Activated T-cell treated with anti-CD3 and anti-CD28 coated beads, Interleukin-2, amount 50 U/mL, for 72 hours (primary cell): Measurements from ENCODE around the gene LYPD6B. TPM values are rescaled to one million over a fixed set of nuclear protein-coding genes. Genes with fewer than 3 reads are reported as not detected.
A peak's percentile ranks its signal among the peaks of the same experiment; 100 is the strongest.

Source experiments
- ATAC-seq, 2 donors: fragments of 150-1000 bp; cut with Tn5 transposase; replicated peaks in 1 of 2; 2 replicates each; pipeline ENCODE4 v1.10.0; 2021; ENCODE audit warnings: moderate library complexity in 2 of 2, mild to moderate bottlenecking in 1 of 2
- DNase-seq, 2 donors: peaks; one replicate each; pipeline ENCODE4 v3.0.0; 2021 to 2022; ENCODE audit warnings: mixed read lengths in 1 of 2
- H3K27ac Mint-ChIP-seq: one replicate; pipeline ENCODE4 v1.8.0; 2022; ENCODE audit warnings: mild to moderate bottlenecking, moderate library complexity, mixed read lengths
- H3K27me3 Mint-ChIP-seq: one replicate; pipeline ENCODE4 v1.8.0; 2022; ENCODE audit warnings: low read depth, mixed read lengths
- H3K36me3 Mint-ChIP-seq, 2 donors: one replicate each; pipeline ENCODE4 v1.8.0; 2022; ENCODE audit warnings: mixed read lengths in 2 of 2, mild to moderate bottlenecking in 1 of 2; ENCODE audit not compliant: insufficient read depth in 2 of 2
- H3K4me1 Mint-ChIP-seq: one replicate; pipeline ENCODE4 v1.8.0; 2022; ENCODE audit warnings: low read depth, mixed read lengths
- H3K4me3 Mint-ChIP-seq, 2 donors: one replicate each; pipeline ENCODE4 v1.8.0; 2022; ENCODE audit warnings: mild to moderate bottlenecking in 2 of 2, mixed read lengths in 2 of 2, moderate library complexity in 2 of 2
- H3K9me3 Mint-ChIP-seq, 2 donors: one replicate each; pipeline ENCODE4 v1.8.0; 2022; ENCODE audit warnings: mixed read lengths in 2 of 2
- total RNA-seq, 2 donors: library from RNA; stranded (reverse); gene quantifications; one replicate each; pipeline ENCODE4 v1.2.3, GENCODE V29; 2022

LYPD6B gene
- total RNA-seq, 2 donors from 2014 or later: not detected

- H3K4me3 Mint-ChIP-seq: no peak overlapping the region
- H3K27me3 Mint-ChIP-seq: peaks cover 17% of the 10 kb centered on the region
- H3K27ac Mint-ChIP-seq: no peak overlapping the region
- ATAC-seq: no peak
- no peaks in the 10 kb centered on the region for H3K36me3 Mint-ChIP-seq
- no peak for DNase-seq
- H3K4me1 Mint-ChIP-seq: no peaks in the 10 kb centered on the region
- no peaks in the 10 kb centered on the region for H3K9me3 Mint-ChIP-seq
Measured at GRCh38 chr2:149058936-149059335, 20.4 kb downstream of the LYPD6B start.

GRCh38 chr2:149059822-149060221 lies 21.3 kb downstream of the LYPD6B start:
- no peaks in the 10 kb centered on the region for H3K9me3 Mint-ChIP-seq
- H3K27ac Mint-ChIP-seq: no peak overlapping the region
- ATAC-seq: no peak

GRCh38 chr2:149061133-149061745 lies 22.7 kb downstream of the LYPD6B start:
- no peak for DNase-seq
- Mint-ChIP-seq H3K4me1 (no peaks in the 10 kb centered on the region), H3K27me3 (peaks cover 8% of the 10 kb centered on the region), H3K36me3 (no peaks in the 10 kb centered on the region), H3K4me3 (no peak overlapping the region), H3K27ac (no peak overlapping the region), H3K9me3 (no peaks in the 10 kb centered on the region)
- ATAC-seq: no peak

More at GRCh38 chr2:149059822-149060221, 21.3 kb downstream of the LYPD6B start:
- H3K4me1 Mint-ChIP-seq: no peaks in the 10 kb centered on the region
- H3K36me3 Mint-ChIP-seq: no peaks in the 10 kb centered on the region
- peaks cover 17% of the 10 kb centered on the region for H3K27me3 Mint-ChIP-seq
- DNase-seq: no peak
- no peak overlapping the region for H3K4me3 Mint-ChIP-seq

- ATAC-seq: no peak
- Mint-ChIP-seq H3K9me3 (peaks cover 2% of the 10 kb centered on the region in 2 donors), H3K27ac (no peak overlapping the region), H3K4me1 (no peaks in the 10 kb centered on the region), H3K27me3 (peaks cover 9% of the 10 kb centered on the region), H3K36me3 (no peaks in the 10 kb centered on the region), H3K4me3 (no peak overlapping the region)
- DNase-seq: no peak
Measured at GRCh38 chr2:149062531-149062930, 24.0 kb downstream of the LYPD6B start.

- peaks cover 2% of the 10 kb centered on the region in 2 donors for H3K9me3 Mint-ChIP-seq
- no peaks in the 10 kb centered on the region for H3K36me3 Mint-ChIP-seq
- ATAC-seq: no peak
- no peak for DNase-seq
- H3K4me1 Mint-ChIP-seq: no peaks in the 10 kb centered on the region
- no peak overlapping the region for H3K27ac Mint-ChIP-seq
- H3K4me3 Mint-ChIP-seq: no peak overlapping the region
- H3K27me3 Mint-ChIP-seq: peaks cover 6% of the 10 kb centered on the region
Measured at GRCh38 chr2:149063177-149063576, 24.7 kb downstream of the LYPD6B start.

GRCh38 chr2:149064365-149064841 lies 25.9 kb downstream of the LYPD6B start:
- H3K27me3 Mint-ChIP-seq: peaks cover 6% of the 10 kb centered on the region
- no peak overlapping the region for H3K27ac Mint-ChIP-seq
- peaks cover 2% of the 10 kb centered on the region in 2 donors for H3K9me3 Mint-ChIP-seq

GRCh38 chr2:149064856-149065630 lies 26.5 kb downstream of the LYPD6B start:
- peaks cover 8% of the 10 kb centered on the region for H3K27me3 Mint-ChIP-seq
- H3K4me3 Mint-ChIP-seq: no peak overlapping the region
- peaks cover 15% of the 10 kb centered on the region for H3K4me1 Mint-ChIP-seq
- peaks cover 2% of the 10 kb centered on the region in 2 donors for H3K9me3 Mint-ChIP-seq
- no peak for DNase-seq
- no peak for ATAC-seq
- H3K36me3 Mint-ChIP-seq: no peaks in the 10 kb centered on the region
- no peak overlapping the region for H3K27ac Mint-ChIP-seq

More at GRCh38 chr2:149064365-149064841, 25.9 kb downstream of the LYPD6B start:
- Mint-ChIP-seq H3K4me1 (peaks cover 8% of the 10 kb centered on the region), H3K4me3 (no peak overlapping the region), H3K36me3 (no peaks in the 10 kb centered on the region)
- no peak for ATAC-seq
- no peak for DNase-seq

GRCh38 chr2:149068225-149068995 lies 29.9 kb downstream of the LYPD6B start:
- Mint-ChIP-seq H3K4me3 (peak overlapping the region in 1 of 2 donors; percentile 47), H3K36me3 (no peaks in the 10 kb centered on the region), H3K9me3 (peaks cover 2% of the 10 kb centered on the region in 2 donors), H3K4me1 (peaks cover 17% of the 10 kb centered on the region), H3K27ac (no peak overlapping the region), H3K27me3 (peaks cover 16% of the 10 kb centered on the region)
- DNase-seq (no peak), ATAC-seq (no peak)

- DNase-seq (peak; percentile 18 to 21), ATAC-seq (peak; percentile 94)
- Mint-ChIP-seq H3K4me1 (peaks cover 17% of the 10 kb centered on the region), H3K9me3 (peaks cover 2% of the 10 kb centered on the region in 2 donors), H3K27me3 (peaks cover 22% of the 10 kb centered on the region), H3K27ac (peak overlapping the region; percentile 83), H3K36me3 (no peaks in the 10 kb centered on the region), H3K4me3 (peak overlapping the region; percentile 2 to 47)
Measured at GRCh38 chr2:149068996-149069888, 30.7 kb downstream of the LYPD6B start.

GRCh38 chr2:149070681-149071320 lies 32.3 kb downstream of the LYPD6B start:
- Mint-ChIP-seq H3K9me3 (peaks cover 2% of the 10 kb centered on the region in 2 donors), H3K4me3 (no peak overlapping the region), H3K27me3 (peaks cover 29% of the 10 kb centered on the region), H3K27ac (no peak overlapping the region), H3K36me3 (no peaks in the 10 kb centered on the region), H3K4me1 (peaks cover 17% of the 10 kb centered on the region)
- ATAC-seq (no peak), DNase-seq (no peak)

- H3K4me3 Mint-ChIP-seq: no peak overlapping the region
- no peak overlapping the region for H3K27ac Mint-ChIP-seq
- ATAC-seq (no peak), DNase-seq (no peak)
- peaks cover 2% of the 10 kb centered on the region for H3K4me1 Mint-ChIP-seq
- no peaks in the 10 kb centered on the region for H3K9me3 Mint-ChIP-seq
- peaks cover 34% of the 10 kb centered on the region for H3K27me3 Mint-ChIP-seq
- no peaks in the 10 kb centered on the region for H3K36me3 Mint-ChIP-seq
Measured at GRCh38 chr2:149075105-149075504, 36.6 kb downstream of the LYPD6B start.

GRCh38 chr2:149075853-149076252 lies 37.4 kb downstream of the LYPD6B start:
- Mint-ChIP-seq H3K9me3 (no peaks in the 10 kb centered on the region), H3K4me3 (no peak overlapping the region), H3K36me3 (no peaks in the 10 kb centered on the region), H3K27me3 (peaks cover 30% of the 10 kb centered on the region), H3K4me1 (no peaks in the 10 kb centered on the region), H3K27ac (no peak overlapping the region)
- no peak for ATAC-seq
- DNase-seq: no peak
